ENCODE data around the gene HAND2. TPM values are rescaled to one million over a fixed set of nuclear protein-coding genes. Genes with fewer than 3 reads are reported as not detected.

The HAND2 gene
- total RNA-seq, 6 experiments from 2014 or later, result 2.1 to 11.2 (median 6.2) TPM

DNA sequence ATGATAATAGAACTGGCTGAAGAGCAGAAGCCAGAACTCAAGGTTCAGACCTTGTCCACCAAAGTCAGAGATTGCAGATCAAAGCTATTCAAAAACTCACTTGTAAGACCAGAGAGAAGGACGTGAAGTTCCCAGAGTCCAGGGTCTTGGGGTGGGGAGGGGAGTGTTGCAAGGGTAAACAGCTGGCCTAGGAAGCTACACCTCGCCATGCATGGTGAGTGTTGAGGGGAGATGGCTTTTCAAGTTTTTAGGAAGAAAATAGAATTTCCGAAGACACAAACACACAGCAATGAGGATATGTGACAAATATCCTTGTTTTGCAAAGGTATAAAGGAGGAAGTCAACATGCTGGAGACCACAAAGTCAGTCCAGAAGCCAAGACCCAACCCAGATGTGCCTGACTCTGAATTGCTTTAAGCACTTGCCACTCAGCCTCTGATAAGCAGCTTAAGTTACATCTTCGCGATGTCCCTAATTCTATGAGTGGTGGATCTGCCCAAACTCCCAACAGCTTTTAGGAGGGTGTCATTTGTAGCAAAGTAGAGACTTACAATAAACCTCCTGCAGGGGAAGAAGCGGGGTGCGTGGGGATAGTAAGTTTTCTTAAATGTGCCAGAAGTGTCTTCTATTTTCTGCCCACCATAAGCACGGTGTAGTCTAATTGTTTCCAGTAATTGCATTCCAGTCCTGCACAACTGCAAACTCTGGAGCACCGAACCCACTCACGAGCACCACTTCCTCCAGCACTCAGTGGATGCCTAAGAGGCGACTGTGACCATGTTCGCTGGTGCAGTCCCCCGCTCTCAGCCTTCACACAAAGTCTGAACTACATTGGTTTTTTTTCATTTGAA lies 26.5 kb downstream of the HAND2 start:
- no peak for TF ChIP-seq POLR2A (IDR thresholded peaks at IDR 0.05)
- TF ChIP-seq, protein P1, sequence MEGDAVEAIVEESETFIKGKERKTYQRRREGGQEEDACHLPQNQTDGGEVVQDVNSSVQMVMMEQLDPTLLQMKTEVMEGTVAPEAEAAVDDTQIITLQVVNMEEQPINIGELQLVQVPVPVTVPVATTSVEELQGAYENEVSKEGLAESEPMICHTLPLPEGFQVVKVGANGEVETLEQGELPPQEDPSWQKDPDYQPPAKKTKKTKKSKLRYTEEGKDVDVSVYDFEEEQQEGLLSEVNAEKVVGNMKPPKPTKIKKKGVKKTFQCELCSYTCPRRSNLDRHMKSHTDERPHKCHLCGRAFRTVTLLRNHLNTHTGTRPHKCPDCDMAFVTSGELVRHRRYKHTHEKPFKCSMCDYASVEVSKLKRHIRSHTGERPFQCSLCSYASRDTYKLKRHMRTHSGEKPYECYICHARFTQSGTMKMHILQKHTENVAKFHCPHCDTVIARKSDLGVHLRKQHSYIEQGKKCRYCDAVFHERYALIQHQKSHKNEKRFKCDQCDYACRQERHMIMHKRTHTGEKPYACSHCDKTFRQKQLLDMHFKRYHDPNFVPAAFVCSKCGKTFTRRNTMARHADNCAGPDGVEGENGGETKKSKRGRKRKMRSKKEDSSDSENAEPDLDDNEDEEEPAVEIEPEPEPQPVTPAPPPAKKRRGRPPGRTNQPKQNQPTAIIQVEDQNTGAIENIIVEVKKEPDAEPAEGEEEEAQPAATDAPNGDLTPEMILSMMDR (IDR thresholded peaks at IDR 0.05), result no peak
- H3K9me3 ChIP-seq, result no peaks in the 10 kb centered on the region
- 22% methylated on average over 13 of the region's 13 CpGs for WGBS (ENCODE audit: insufficient coverage, low coverage, low lambda C conversion rate, missing lambda C conversion rate)
- no peaks in the 10 kb centered on the region for H3K36me3 ChIP-seq
- DNase-seq, result no peak
- ATAC-seq, result no peak
- peaks cover 5 to 53% of the 10 kb centered on the region in 2 donors for H3K27me3 ChIP-seq
- peaks cover 0 to 3% (median 0%) of the 10 kb centered on the region in 4 donors for H3K4me1 ChIP-seq
- H3K27ac ChIP-seq, result no peak overlapping the region
- intact Hi-C loops (cut with DNase I), result loop anchor here in 1 of 2 donors (10.0 kb wide), 1 partner anchor 621 kb away; no protein-coding TSS in a partner anchor
- H3K4me3 ChIP-seq, result no peak overlapping the region

DNA sequence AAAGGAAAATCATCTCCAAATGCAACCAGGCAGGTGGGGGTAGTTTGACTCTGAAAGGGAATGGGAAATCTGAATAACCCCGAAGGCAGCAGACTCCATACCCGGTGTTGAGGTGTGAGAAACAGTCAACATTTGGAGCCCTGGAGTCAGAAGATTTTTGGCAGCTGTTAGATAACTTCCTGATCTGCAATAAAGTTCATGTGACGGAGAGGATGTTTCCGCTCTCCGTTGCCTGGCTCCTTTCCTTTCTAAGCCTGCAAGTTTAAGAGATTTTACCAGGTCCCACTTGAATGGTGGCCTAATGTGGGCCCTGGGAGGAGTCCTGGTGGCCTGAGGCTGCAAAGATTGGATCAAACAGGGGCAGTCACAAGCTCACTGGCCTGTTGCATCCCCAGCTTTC lies 27.7 kb downstream of the HAND2 start:
- WGBS (ENCODE audit: insufficient coverage, low coverage, low lambda C conversion rate, missing lambda C conversion rate), result 26% methylated on average over 5 of the region's 5 CpGs
- DNase-seq (no peak), ATAC-seq (no peak)
- Histone ChIP-seq H3K27me3 (peaks cover 5 to 46% of the 10 kb centered on the region in 2 donors), H3K27ac (no peak overlapping the region), H3K36me3 (no peaks in the 10 kb centered on the region), H3K4me3 (no peak overlapping the region), H3K9me3 (no peaks in the 10 kb centered on the region), H3K4me1 (peaks cover 0 to 3% (median 0%) of the 10 kb centered on the region in 4 donors)
- intact Hi-C loops (cut with DNase I), result loop anchor here in 1 of 2 donors (10.0 kb wide), 1 partner anchor 623 kb away; no protein-coding TSS in a partner anchor
- TF ChIP-seq, protein P1 (IDR thresholded peaks at IDR 0.05), result no peak
- no peak for TF ChIP-seq POLR2A (IDR thresholded peaks at IDR 0.05)

DNA sequence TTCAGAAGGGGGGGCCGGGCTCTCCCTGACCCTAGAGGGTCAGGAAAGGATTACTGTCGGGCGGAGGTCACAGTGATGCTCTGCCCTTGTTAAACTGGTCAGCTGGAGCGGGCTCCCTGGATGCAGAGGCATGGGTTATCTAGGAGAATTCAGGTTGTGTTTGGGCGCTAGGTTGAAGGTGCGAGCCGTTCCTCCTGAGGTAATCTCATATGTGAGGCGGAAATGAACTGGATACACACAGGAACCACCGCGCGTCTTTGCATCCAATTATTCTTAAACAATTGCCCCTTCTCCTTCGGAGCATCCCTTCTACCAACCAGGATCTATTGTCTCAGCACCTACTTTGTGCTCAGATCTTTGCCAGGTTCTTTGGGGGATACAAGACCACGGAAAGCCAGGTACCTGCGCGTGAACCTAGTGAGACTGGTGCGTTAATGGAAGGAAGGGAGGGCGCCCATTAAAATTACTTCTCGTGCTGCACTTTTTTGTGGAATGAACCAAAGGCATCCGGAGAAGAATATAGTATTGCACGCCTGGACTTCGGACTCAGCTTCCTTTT lies 28.4 kb downstream of the HAND2 start:
- Histone ChIP-seq H3K27ac (no peak overlapping the region), H3K4me3 (no peak overlapping the region), H3K36me3 (no peaks in the 10 kb centered on the region), H3K27me3 (peaks cover 5 to 39% of the 10 kb centered on the region in 2 donors), H3K4me1 (peaks cover 0 to 3% (median 0%) of the 10 kb centered on the region in 4 donors), H3K9me3 (no peaks in the 10 kb centered on the region)
- no peak for ATAC-seq
- WGBS (ENCODE audit: insufficient coverage, low coverage, low lambda C conversion rate, missing lambda C conversion rate), result 20% methylated on average over 18 of the region's 21 CpGs
- no peak for DNase-seq
- intact Hi-C loops (cut with DNase I), result loop anchor here in 1 of 2 donors (10.0 kb wide), 1 partner anchor 623 kb away; no protein-coding TSS in a partner anchor
- no peak for TF ChIP-seq POLR2A (IDR thresholded peaks at IDR 0.05)
- TF ChIP-seq, protein P1 (IDR thresholded peaks at IDR 0.05), result no peak

DNA sequence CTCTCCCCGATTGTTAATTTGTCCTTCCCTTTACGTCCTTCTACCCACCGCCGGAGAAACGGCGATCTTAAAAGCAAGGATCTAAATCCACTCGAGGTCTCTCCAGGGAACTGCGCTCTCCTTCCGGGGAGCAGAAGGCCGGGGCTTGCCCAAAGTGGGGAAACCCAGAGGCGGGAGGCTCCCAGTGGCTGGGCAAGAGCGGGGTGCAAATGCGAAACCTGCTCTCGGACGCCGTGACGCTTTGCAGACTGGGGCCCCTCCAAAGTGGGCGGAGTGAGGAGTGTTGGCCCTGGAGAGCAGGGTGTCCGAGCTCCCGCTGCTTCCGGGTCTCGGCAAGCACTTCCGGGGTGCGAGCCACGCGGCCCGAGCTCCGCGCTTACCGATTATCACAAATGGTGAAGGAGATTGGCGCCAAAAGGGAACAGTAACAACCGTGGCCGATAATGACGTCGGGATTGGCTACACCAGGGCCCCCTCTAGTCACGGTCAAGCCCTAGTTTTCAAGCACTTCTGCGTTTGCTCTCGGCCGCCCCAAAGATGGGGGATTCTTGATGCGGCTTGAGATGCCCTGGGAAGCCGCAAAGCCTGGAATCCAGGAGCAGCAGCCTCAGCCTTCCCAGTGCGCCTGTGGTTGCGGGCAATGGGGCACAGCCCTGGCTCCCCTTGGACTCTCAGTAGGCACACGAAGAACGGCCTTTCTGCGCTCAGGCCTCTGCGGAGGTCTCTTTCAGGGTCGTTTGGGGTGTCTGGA lies 29.0 kb downstream of the HAND2 start:
- DNase-seq, result no peak
- 15% methylated on average over 16 of the region's 48 CpGs for WGBS (ENCODE audit: insufficient coverage, low coverage, low lambda C conversion rate, missing lambda C conversion rate)
- ATAC-seq, result peak in 2 of 4 donors; percentile 42 to 53
- H3K27ac ChIP-seq, result no peak overlapping the region
- peaks cover 0 to under 1% (median 0%) of the 10 kb centered on the region in 4 donors for H3K4me1 ChIP-seq
- peaks cover 0 to 33% of the 10 kb centered on the region in 2 donors for H3K27me3 ChIP-seq
- TF ChIP-seq POLR2A (IDR thresholded peaks at IDR 0.05), result no peak
- TF ChIP-seq, protein P1 (IDR thresholded peaks at IDR 0.05), result no peak
- H3K9me3 ChIP-seq, result no peaks in the 10 kb centered on the region
- H3K36me3 ChIP-seq, result no peaks in the 10 kb centered on the region
- intact Hi-C loops (cut with DNase I), result loop anchor here in 1 of 2 donors (10.0 kb wide), 1 partner anchor 624 kb away; no protein-coding TSS in a partner anchor
- peak overlapping the region in 2 of 3 donors; percentile 21 to 42 for H3K4me3 ChIP-seq
